COLO668 (cell line): ENCODE measurements around the gene PRSS16.
"Not testable (repeated sequence)": the region's sequence is repeated elsewhere in the genome, so short reads cannot be mapped to it uniquely, and the experiment has no call there.

ENCODE experiments used
- DNase-seq: peaks from one replicate; lab custom pipeline; 2025; ENCODE audit not compliant: unreplicated experiment; lab: John Stamatoyannopoulos, UW

The PRSS16 gene

DNA sequence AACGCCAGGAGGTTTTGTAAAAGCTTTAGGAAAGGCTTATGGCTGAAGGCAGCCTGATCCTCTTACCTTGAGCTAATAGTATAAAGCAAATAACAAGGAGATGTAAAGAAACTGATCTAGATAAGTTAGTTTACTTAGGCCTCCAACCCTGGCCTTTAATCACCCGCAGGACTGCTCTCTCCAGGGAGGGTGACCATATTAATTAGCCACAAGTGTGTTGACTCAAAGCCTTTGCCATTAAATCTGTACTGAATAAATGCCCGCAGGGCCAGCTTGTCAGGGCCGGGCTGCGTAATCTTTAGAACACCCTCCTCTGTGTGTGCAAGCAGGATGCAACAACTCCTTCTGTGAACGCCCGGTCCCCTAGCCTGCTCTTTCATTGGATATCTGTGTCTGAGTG lies 6.1 kb upstream of the PRSS16 start:
- DNase-seq: no peak

DNA sequence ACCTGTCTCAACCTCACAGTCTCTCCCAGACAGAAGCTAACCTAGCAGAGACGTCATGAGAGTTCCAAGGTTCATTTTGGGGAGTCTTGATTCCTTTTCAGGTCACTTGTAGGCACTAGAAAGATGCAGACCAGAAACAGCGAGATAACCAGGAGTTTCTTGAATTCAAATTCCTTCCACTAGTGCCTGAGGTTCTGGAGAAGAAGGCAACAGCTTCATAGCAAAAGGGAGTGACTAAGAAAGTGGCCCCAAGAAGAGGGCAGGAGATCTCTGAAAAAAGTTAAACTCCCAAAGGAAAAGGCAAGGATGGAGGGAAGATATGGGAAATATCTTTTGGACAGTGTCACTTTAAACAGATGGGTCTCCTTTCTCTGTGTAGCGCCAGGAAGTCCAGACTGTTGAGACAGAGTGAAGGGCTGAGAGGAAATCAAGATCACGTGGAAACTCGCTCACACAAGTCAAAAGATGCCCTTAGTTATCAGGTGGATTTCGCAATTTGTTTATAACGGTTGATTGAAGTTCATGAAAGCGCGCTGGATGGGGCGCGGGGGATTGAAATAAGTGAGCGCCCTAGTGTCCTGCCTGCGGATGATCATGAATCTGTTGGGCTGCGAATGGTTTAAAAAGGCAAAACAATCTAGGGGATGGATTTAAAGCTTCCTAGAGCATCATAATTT lies 4.8 kb upstream of the PRSS16 start:
- no peak for DNase-seq

DNA sequence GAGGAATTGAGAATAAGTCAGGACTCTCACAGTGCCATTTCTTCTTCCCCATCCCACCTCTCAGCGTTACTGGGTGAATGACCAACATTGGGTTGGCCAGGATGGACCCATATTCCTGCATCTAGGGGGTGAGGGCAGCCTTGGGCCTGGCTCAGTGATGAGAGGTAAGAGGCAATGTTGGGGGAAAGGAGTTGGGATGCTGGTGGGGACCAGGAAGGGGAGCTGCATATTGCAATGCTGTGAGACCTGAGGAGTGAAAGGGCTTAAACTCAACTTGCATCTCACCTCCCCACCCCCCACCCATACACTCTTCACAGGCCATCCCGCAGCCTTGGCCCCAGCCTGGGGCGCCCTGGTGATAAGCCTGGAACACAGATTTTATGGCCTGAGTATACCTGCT lies 1.3 kb downstream of the PRSS16 start:
- no peak for DNase-seq

GRCh38 chr6:27250277-27251111 lies 3.0 kb downstream of the PRSS16 start:
- no peak for DNase-seq

DNA sequence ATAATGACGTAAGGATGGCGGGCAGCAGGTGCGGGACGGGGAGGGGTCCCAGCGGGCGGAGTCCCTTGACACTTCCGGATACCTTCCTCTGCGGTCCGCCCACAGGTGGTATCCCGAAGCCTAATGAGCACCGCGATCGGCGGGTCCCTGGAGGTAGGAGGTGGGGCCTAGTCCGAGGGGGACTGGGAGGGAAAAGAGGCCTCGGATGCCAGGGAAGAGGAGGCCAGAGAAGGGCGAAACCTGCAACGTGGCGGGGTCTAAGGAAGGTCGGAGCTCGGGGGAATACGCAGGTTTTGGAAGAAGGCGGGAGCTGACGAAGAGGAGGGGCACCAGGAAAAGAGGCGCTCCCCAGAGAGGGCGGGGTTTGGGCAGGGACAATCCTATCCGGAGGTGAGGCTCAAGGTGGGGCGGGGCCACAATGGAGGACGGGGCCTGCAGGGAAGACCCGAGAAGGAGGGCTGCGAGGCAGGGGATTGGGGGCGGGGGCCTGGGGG lies 3.7 kb downstream of the PRSS16 start:
- DNase-seq: peak; percentile 88

DNA sequence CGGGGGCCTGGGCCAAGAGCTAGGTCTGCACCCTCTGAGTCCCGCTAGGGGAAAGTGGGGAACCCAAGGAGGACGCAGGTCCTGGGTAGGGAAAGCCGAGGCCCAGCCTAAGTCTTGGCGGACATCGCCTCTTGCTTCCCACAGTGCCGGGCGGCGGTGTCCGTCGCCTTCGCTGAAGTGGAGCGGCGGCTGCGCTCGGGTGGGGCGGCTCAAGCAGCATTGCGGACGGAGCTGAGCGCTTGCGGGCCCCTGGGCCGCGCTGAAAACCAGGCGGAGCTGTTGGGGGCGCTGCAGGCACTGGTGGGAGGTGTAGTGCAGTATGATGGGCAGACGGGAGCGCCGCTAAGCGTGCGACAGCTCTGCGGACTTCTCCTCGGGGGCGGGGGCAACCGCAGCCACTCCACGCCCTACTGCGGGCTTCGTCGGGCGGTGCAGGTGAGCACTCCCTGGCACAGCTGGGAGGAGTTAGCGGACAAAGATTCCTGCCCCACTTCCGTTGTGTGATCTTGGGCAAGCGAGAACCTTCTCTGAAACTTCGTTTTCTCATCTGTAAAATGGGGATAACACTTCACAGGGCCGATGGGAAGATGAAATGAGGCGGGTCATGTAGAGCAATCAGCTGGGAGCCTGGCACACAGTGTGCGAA lies 4.2 kb downstream of the PRSS16 start:
- peak; percentile 82 for DNase-seq

- DNase-seq: no peak
Observed at GRCh38 chr6:27254566-27254965, 7.1 kb downstream of the PRSS16 start.

- no peak for DNase-seq
Observed at GRCh38 chr6:27255866-27256265, 8.4 kb downstream of the PRSS16 start.

- DNase-seq: no peak
Observed at GRCh38 chr6:27260369-27260768, 12.9 kb downstream of the PRSS16 start.

- no peak for DNase-seq
Observed at GRCh38 chr6:27260836-27261375, 13.4 kb downstream of the PRSS16 start.

- no peak for DNase-seq
Observed at GRCh38 chr6:27263886-27264285, 16.4 kb downstream of the PRSS16 start.

DNA sequence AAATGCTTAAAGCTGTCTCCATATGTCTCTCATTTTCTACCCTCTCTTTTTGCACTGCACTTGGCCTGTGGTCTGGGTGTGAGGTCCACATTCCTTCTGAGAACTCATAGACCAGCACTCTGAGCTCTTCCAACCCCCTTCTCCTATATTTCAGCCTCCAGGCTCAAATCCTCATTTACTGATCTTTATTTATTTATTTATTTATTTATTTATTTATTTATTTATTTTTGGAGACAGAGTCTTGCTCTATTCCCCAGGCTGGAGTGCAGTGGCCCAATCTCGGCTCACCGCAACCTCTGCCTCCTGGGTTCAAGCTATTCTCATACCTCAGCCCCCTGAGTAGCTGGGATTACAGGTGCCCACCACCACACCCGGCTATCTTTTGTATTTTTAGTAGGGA lies 19.5 kb downstream of the PRSS16 start:
- not testable (repeated sequence) for DNase-seq

DNA sequence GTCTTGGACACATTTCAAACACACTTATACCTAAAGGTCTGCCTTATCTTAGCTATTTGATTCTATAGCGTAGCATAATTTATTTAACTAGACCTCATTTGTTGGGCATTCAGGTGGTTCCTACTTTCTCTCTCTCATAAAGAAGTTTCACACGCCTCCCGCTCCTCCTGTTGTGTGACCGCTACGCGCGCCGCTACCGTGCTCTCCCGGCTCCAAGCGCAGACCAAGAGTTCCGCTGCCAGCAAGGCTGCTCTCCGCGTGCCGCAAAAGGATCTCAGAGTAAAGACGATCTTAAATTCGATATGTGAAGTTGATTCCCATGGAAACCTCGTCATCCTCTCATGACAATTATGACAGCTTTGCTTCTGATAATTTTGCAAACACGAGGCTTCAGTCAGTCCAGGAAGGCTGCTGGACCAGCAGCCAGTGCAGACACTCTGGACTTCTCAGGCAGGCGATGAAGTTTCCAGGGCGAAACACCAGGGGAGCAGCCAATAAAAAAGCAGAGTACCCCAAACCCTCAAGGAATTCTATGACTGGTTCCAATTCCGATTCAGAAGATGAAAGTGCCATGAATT lies 20.4 kb downstream of the PRSS16 start:
- no peak for DNase-seq

DNA sequence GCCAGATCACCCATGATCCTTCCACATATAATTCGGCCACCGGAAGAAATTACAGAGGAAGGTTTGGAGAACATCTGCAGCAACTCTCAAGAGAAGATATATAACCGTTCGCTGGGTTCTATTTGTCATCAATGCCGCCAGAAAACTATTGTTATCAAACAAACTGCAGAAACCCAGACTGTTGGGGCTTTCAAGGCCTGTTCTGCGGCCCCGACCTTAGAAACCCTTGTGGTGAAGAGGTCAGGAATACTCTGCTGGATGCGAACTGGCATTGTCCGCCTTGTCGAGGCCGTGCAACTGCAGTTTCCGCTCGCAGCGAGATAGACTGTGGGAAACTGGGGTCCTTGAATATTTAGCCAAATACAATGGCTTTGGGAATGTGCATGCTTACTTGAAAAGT lies 21.3 kb downstream of the PRSS16 start:
- DNase-seq: no peak

DNA sequence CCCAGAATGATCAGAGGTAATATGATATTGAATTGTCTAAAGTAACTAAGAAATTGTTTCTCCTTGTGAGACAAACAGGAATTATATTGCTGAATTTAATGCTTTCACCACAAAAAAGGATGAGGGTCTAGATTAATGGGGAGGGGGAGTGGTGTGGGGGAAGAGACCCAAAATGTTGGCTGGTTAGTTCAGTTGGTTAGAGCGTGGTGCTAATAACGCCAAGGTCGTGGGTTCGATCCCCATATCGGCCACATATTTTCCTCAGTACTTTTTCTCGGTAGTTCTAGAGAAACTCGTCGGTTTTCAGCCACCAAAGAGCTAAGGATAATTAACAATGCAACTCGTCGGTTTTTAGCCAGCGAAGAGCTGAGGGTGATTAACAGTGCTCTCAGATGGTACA lies 26.3 kb downstream of the PRSS16 start:
- no peak for DNase-seq

DNA sequence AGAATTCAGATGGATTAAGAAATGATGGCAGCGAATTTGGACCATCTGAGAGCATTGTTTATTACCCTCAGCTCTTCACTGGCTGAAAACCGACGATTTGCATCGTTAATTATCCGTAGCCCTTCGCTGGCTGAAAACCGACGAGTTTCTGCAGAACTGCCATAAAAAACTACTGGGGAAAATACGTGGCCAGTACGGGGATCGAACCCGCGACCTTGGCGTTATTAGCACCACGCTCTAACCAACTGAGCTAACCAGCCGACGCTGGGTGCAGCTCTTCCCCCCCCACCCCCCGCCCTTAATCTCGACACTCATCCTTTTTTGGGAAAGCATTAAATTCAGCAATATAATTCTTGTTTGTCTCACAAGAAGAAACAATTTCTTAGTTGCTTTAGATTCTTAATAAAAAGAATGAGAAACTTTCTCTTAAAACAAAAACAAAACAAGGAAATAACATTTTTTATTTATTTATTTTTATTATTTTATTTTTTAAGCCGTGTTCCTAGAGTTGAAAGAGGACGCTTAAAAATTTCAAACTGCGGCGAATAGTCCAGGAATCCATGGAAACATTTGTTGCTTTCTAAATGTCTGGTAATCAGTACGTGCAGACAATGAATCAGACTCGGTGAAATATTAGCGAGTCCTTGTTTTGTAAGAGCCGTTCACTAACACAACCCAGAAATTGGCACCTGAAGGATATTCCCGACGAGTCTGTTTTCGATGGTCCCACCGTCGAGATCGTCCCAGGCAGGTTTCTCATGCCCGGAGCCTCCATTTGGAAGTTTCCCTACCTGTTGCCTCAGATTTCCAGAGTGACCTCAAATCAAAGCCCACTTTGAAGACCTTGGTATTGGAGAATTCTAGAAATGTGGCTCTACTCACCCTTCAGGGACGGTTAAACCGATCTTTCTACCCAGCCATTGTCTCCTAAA lies 27.8 kb downstream of the PRSS16 start:
- DNase-seq: no peak

DNA sequence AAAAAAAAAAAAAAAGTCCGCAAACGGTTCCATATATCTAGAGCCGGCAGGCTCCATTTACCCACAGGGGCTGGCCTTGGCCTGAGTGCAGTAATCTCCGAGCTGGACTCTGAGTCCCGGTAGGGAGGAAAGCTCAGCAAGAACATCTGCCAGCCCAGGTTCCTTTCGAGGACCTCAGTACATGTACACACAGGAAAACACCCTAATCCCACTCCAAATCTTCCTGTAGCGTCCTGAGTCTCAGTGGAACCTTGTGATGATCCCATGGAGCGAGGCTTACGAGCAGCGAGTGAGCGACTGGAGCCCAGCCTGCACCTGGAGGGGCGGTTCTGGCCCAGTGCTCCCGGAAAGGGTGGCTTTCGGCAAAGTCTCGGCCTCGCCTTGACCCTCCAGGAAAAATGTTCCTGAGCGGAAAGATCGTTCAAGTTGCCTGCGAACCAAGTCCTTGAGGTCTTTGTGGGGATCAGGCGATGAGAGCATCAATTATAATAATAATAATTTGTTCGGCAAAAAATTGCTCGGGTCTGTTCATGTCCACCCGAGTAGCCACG lies 32.1 kb downstream of the PRSS16 start:
- peak; percentile 28 for DNase-seq

GRCh38 chr6:27280064-27280539 lies 32.6 kb downstream of the PRSS16 start:
- DNase-seq: peak; percentile 32

DNA sequence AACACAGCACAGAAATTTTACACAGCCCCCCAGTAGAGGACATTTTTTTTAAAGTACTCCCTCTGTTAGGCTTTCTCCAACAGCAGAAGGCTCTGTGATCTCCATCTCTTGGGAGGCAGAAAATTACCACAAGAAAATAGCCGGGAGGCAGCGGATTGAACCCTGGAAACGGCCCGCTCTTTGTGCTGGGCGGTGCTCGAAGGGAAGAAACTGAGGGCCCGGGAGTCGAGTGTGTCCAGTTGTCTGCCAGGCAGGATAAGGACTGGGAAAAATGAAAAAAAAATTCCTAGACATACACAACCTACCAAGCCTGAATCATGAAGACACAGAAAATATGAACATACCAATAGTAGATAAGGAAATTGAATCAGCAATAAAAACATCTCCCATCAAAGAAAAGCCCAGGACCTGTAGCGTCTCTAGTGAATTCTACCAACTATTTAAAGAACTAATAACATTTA lies 33.1 kb downstream of the PRSS16 start:
- no peak for DNase-seq

GRCh38 chr6:27281105-27281539 lies 33.6 kb downstream of the PRSS16 start:
- DNase-seq: no peak
